ENCODE results near the gene FOXN3. TPM values are rescaled to one million over a fixed set of nuclear protein-coding genes. Genes with fewer than 3 reads are reported as not detected.

FOXN3 gene
- polyA plus RNA-seq, 1 donor (not counting 4 experiments of a cell fraction or from before 2014, with no cell fraction given) = 10.2 TPM

GRCh38 chr14:89144066-89144465 is 273.0 kb downstream of the FOXN3 start:
- no peak overlapping the region for H3K9ac ChIP-seq (ENCODE audit: control insufficient read depth, extremely low read depth, insufficient read depth, low read length)
- DNase-seq (ENCODE audit: low read depth, low spot score) (no peak), FAIRE-seq (no peak)
- TF ChIP-seq, protein P1, sequence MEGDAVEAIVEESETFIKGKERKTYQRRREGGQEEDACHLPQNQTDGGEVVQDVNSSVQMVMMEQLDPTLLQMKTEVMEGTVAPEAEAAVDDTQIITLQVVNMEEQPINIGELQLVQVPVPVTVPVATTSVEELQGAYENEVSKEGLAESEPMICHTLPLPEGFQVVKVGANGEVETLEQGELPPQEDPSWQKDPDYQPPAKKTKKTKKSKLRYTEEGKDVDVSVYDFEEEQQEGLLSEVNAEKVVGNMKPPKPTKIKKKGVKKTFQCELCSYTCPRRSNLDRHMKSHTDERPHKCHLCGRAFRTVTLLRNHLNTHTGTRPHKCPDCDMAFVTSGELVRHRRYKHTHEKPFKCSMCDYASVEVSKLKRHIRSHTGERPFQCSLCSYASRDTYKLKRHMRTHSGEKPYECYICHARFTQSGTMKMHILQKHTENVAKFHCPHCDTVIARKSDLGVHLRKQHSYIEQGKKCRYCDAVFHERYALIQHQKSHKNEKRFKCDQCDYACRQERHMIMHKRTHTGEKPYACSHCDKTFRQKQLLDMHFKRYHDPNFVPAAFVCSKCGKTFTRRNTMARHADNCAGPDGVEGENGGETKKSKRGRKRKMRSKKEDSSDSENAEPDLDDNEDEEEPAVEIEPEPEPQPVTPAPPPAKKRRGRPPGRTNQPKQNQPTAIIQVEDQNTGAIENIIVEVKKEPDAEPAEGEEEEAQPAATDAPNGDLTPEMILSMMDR (optimal IDR thresholded peaks at IDR 0.05 in 1 of 3, IDR thresholded peaks at IDR 0.05 in 1 of 3, conservative IDR thresholded peaks at IDR 0.05 in 1 of 3; ENCODE audit: extremely low read depth in 1 of 3, insufficient read depth in 2 of 3, low read length in 3 of 3) = no peak
- TF ChIP-seq EZH2 (IDR thresholded peaks at IDR 0.05; ENCODE audit: low read length) = no peak
- no peak overlapping the region for H2AFZ ChIP-seq (ENCODE audit: control insufficient read depth, low read length)
- no peak overlapping the region for H3K27ac ChIP-seq (ENCODE audit: control insufficient read depth, insufficient read depth, low read length)
- no peaks in the 10 kb centered on the region for H4K20me1 ChIP-seq (ENCODE audit: control insufficient read depth, extremely low read depth, insufficient read depth, low read length)
- no peak overlapping the region for H3K4me3 ChIP-seq (ENCODE audit: control insufficient read depth in 2 of 3, extremely low read depth in 1 of 3, insufficient read depth in 2 of 3, low read depth in 1 of 3, low read length in 3 of 3)
- H3K79me2 ChIP-seq (ENCODE audit: control insufficient read depth, insufficient read depth, low read length) = no peaks in the 10 kb centered on the region
- H3K36me3 ChIP-seq (ENCODE audit: control insufficient read depth in 2 of 2, extremely low read depth in 1 of 2, insufficient read depth in 2 of 2, low read length in 2 of 2) = no peaks in the 10 kb centered on the region
- H3K9me1 ChIP-seq (ENCODE audit: control insufficient read depth, extremely low read depth, insufficient read depth, low read length) = no peaks in the 10 kb centered on the region
- no peak overlapping the region for H3K4me2 ChIP-seq (ENCODE audit: control insufficient read depth, extremely low read depth, insufficient read depth, low read depth, low read length)
- H3K9me3 ChIP-seq (ENCODE audit: control insufficient read depth, low read depth, low read length) = no peaks in the 10 kb centered on the region
- dilution Hi-C loops (cut with MboI; ENCODE audit: extremely low pct_ligation_motif_present, low sequenced_read_pairs) = no loop called here
- peaks cover 14% of the 10 kb centered on the region for H3K27me3 ChIP-seq (ENCODE audit: control insufficient read depth, extremely low read depth, insufficient read depth, low read length)
- H3K4me1 ChIP-seq (ENCODE audit: control insufficient read depth, extremely low read depth, insufficient read depth, low read length) = peaks cover 8% of the 10 kb centered on the region

GRCh38 chr14:89143595-89143994 is 273.4 kb downstream of the FOXN3 start:
- no peaks in the 10 kb centered on the region for H3K79me2 ChIP-seq (ENCODE audit: control insufficient read depth, insufficient read depth, low read length)
- no peak overlapping the region for H2AFZ ChIP-seq (ENCODE audit: control insufficient read depth, low read length)
- no peaks in the 10 kb centered on the region for H4K20me1 ChIP-seq (ENCODE audit: control insufficient read depth, extremely low read depth, insufficient read depth, low read length)
- H3K9me1 ChIP-seq (ENCODE audit: control insufficient read depth, extremely low read depth, insufficient read depth, low read length) = no peaks in the 10 kb centered on the region
- H3K4me1 ChIP-seq (ENCODE audit: control insufficient read depth, extremely low read depth, insufficient read depth, low read length) = peaks cover 8% of the 10 kb centered on the region
- H3K9me3 ChIP-seq (ENCODE audit: control insufficient read depth, low read depth, low read length) = no peaks in the 10 kb centered on the region
- DNase-seq (ENCODE audit: low read depth, low spot score) = no peak
- H3K4me3 ChIP-seq (ENCODE audit: control insufficient read depth in 2 of 3, extremely low read depth in 1 of 3, insufficient read depth in 2 of 3, low read depth in 1 of 3, low read length in 3 of 3) = no peak overlapping the region
- peaks cover 14% of the 10 kb centered on the region for H3K27me3 ChIP-seq (ENCODE audit: control insufficient read depth, extremely low read depth, insufficient read depth, low read length)
- H3K9ac ChIP-seq (ENCODE audit: control insufficient read depth, extremely low read depth, insufficient read depth, low read length) = no peak overlapping the region
- no peak overlapping the region for H3K4me2 ChIP-seq (ENCODE audit: control insufficient read depth, extremely low read depth, insufficient read depth, low read depth, low read length)
- no peak overlapping the region for H3K27ac ChIP-seq (ENCODE audit: control insufficient read depth, insufficient read depth, low read length)
- dilution Hi-C loops (cut with MboI; ENCODE audit: extremely low pct_ligation_motif_present, low sequenced_read_pairs) = no loop called here
- FAIRE-seq = no peak
- TF ChIP-seq, protein P1 (optimal IDR thresholded peaks at IDR 0.05 in 1 of 3, IDR thresholded peaks at IDR 0.05 in 1 of 3, conservative IDR thresholded peaks at IDR 0.05 in 1 of 3; ENCODE audit: extremely low read depth in 1 of 3, insufficient read depth in 2 of 3, low read length in 3 of 3) = no peak
- no peak for TF ChIP-seq EZH2 (IDR thresholded peaks at IDR 0.05; ENCODE audit: low read length)
- H3K36me3 ChIP-seq (ENCODE audit: control insufficient read depth in 2 of 2, extremely low read depth in 1 of 2, insufficient read depth in 2 of 2, low read length in 2 of 2) = no peaks in the 10 kb centered on the region
